B cell (primary cell): ENCODE measurements around the gene GNB1. TPM values are rescaled to one million over a fixed set of nuclear protein-coding genes. Genes with fewer than 3 reads are reported as not detected.

Experiments used
- ATAC-seq: fragments of 200-7000 bp; cut with Tn5 transposase; one replicate; pipeline ENCODE4 v1.10.0; 2021; ENCODE audit warnings: low read depth, mild to moderate bottlenecking, moderate number of reproducible peaks, moderate library complexity
- CTCF ChIA-PET: fragments of 350-600 bp; sonication (Branson Sonifier 250); formaldehyde crosslinking; loops from one replicate; lab custom pipeline; 2021; ENCODE audit warnings: antibody characterized with exemption, inconsistent platforms; lab: Charles Lee
- POLR2A ChIA-PET: fragments of 350-600 bp; sonication (Branson Sonifier 250); formaldehyde crosslinking; loops from one replicate; lab custom pipeline; 2021; ENCODE audit warnings: antibody characterized with exemption; lab: Charles Lee
- DNase-seq: peaks from one replicate; pipeline ENCODE4 v3.0.0; 2013
- H2AFZ ChIP-seq: 2 replicates; pipeline ENCODE4 v1.6.1; 2012; ENCODE audit warnings: mild to moderate bottlenecking, low read depth, low read length; ENCODE audit not compliant: insufficient read depth, poor library complexity, severe bottlenecking
- H3K27ac ChIP-seq, 2 donors: 1 replicate in 1 of 2; 2 replicates in 1 of 2; pipeline ENCODE4 v1.5.1; 2012 to 2013; ENCODE audit warnings: low read length in 2 of 2, mild to moderate bottlenecking in 2 of 2, moderate library complexity in 1 of 2
- H3K27me3 ChIP-seq, 4 experiments: fragments of 200-600 bp in 1 of 4; sonication (generic) in 1 of 4; replicated peaks in 1 of 4; 1 replicate in 2 of 4; 2 replicates in 2 of 4; pipeline versions ENCODE4 v1.6.1 to v1.7.0; 2013 to 2016; ENCODE audit warnings: low read length in 3 of 4, mild to moderate bottlenecking in 2 of 4, mixed read lengths in 1 of 4, moderate library complexity in 1 of 4; ENCODE audit not compliant: insufficient read depth in 4 of 4, control insufficient read depth in 3 of 4; ENCODE audit errors: control extremely low read depth in 1 of 4
- H3K36me3 ChIP-seq, 2 experiments: replicated peaks in 1 of 2; 1 replicate in 1 of 2; 2 replicates in 1 of 2; pipeline versions ENCODE4 v1.6.1 to v1.7.1; 2013; ENCODE audit warnings: low read length in 1 of 2; ENCODE audit not compliant: insufficient read depth in 2 of 2, control insufficient read depth in 1 of 2; ENCODE audit errors: control extremely low read depth in 1 of 2, extremely low read depth in 1 of 2
- H3K4me1 ChIP-seq, 2 donors: fragments of 200-600 bp in 1 of 2; sonication (generic) in 1 of 2; 1 replicate in 1 of 2; 2 replicates in 1 of 2; pipeline versions ENCODE4 v1.5.1 to v1.6.1; 2013 to 2017; ENCODE audit warnings: low read length in 2 of 2; ENCODE audit not compliant: control insufficient read depth in 2 of 2, insufficient read depth in 2 of 2
- H3K4me2 ChIP-seq: replicated peaks from 2 replicates; pipeline ENCODE3; 2012; ENCODE audit warnings: mild to moderate bottlenecking, low read depth, low read length; ENCODE audit not compliant: poor library complexity, severe bottlenecking
- H3K4me3 ChIP-seq, 5 experiments: fragments of 200-600 bp in 1 of 5; sonication (generic) in 1 of 5; 1 replicate in 3 of 5; 2 replicates in 2 of 5; pipeline versions ENCODE4 v1.5.1 to v1.7.0; 2011 to 2016; ENCODE audit warnings: low read length in 4 of 5, mild to moderate bottlenecking in 4 of 5, low read depth in 2 of 5, control low read depth in 1 of 5, moderate library complexity in 1 of 5; ENCODE audit not compliant: insufficient read depth in 1 of 5; ENCODE audit errors: control extremely low read depth in 1 of 5, extremely low read depth in 1 of 5
- H3K79me2 ChIP-seq: fragments of 200-600 bp; sonication (generic); one replicate; pipeline ENCODE4 v1.6.0; 2016; ENCODE audit warnings: low read length; ENCODE audit not compliant: control insufficient read depth, insufficient read depth
- H3K9ac ChIP-seq: fragments of 200-600 bp; sonication (generic); 2 replicates; pipeline ENCODE4 v1.6.1; 2017; ENCODE audit warnings: mild to moderate bottlenecking, low read length, moderate library complexity
- H3K9me3 ChIP-seq, 3 donors: one replicate each; pipeline versions ENCODE4 v1.6.1 to v1.7.1; 2013; ENCODE audit warnings: low read length in 2 of 3; ENCODE audit not compliant: control insufficient read depth in 2 of 3, insufficient read depth in 1 of 3; ENCODE audit errors: control extremely low read depth in 1 of 3
- H4K20me1 ChIP-seq: 2 replicates; pipeline ENCODE4 v1.6.0; 2012; ENCODE audit warnings: mild to moderate bottlenecking, low read length; ENCODE audit not compliant: insufficient read depth, control insufficient read depth, poor library complexity, severe bottlenecking
- H3K27ac Mint-ChIP-seq: one replicate; pipeline ENCODE4 v1.8.0; 2021; ENCODE audit warnings: mixed read lengths
- H3K27me3 Mint-ChIP-seq: one replicate; pipeline ENCODE4 v1.8.0; 2021; ENCODE audit warnings: mixed read lengths
- H3K4me1 Mint-ChIP-seq: one replicate; pipeline ENCODE4 v1.8.0; 2021; ENCODE audit warnings: mixed read lengths
- H3K4me3 Mint-ChIP-seq: one replicate; pipeline ENCODE4 v1.8.0; 2021; ENCODE audit warnings: mixed read lengths
- H3K9me3 Mint-ChIP-seq: one replicate; pipeline ENCODE4 v1.8.0; 2022; ENCODE audit warnings: mixed read lengths; ENCODE audit not compliant: insufficient read depth
- CTCF ChIP-seq: fragments of 200-600 bp; IDR thresholded peaks from one replicate; pipeline ENCODE4 v1.8.0; 2022; ENCODE audit warnings: antibody characterized with exemption, mild to moderate bottlenecking
- EZH2 ChIP-seq: IDR thresholded peaks from 2 replicates; pipeline ENCODE4 v1.6.1; 2012; ENCODE audit warnings: borderline replicate concordance, low read depth, mild to moderate bottlenecking, moderate library complexity, low read length; ENCODE audit not compliant: insufficient read depth, poor library complexity, severe bottlenecking
- WGBS: methylation state at CpG from one replicate; pipeline ENCODE4 v1.1.5; 2013; ENCODE audit warnings: missing lambda C conversion rate; ENCODE audit not compliant: insufficient coverage; 5-methylcytosine and 5-hydroxymethylcytosine counted together
- intact Hi-C: fragments of 100-400 bp; cut with micrococcal nuclease; formaldehyde crosslinking; loops from one replicate; pipeline ENCODE4 v1.10.0; 2022
- polyA plus RNA-seq: library from polyadenylated mRNA; depleted of rRNA; stranded (reverse); fragments of >200 nt; gene quantifications from 2 replicates; pipeline ENCODE4 v1.2.3, GENCODE V29; 2012
- total RNA-seq, 2 donors: library from RNA; stranded (reverse); fragments of 120-200 nt in 1 of 2; gene quantifications; 1 replicate in 1 of 2; 2 replicates in 1 of 2; pipeline versions ENCODE4 v1.2.3 to v1.2.4, GENCODE V29; 2013 to 2022

Gene GNB1
- total and polyA plus RNA-seq, 2 donors (not counting 1 experiment from before 2014, with no cell fraction given): 249 to 269 TPM

GRCh38 chr1:1914971-1915692, 24.2 kb upstream of the GNB1 start, which contains the start of gene CALML6:
CALML6 (plus strand) TSS chr1:1915260; CDS start chr1:1915281, 21 bp downstream.
- TF ChIP-seq EZH2 (no peak), CTCF (no peak)
- DNase-seq (no peak), ATAC-seq (no peak)
- Histone ChIP-seq H3K4me1 (peaks cover 12 to 22% of the 10 kb centered on the region in 2 donors), H3K36me3 (no peaks in the 10 kb centered on the region), H3K4me3 (no peak within 1 kb of the TSS), H4K20me1 (no peaks in the 10 kb centered on the region), H3K9me3 (peaks cover 0 to 16% (median 0%) of the 10 kb centered on the region in 3 donors), H3K9ac (no peak within 1 kb of the TSS), H3K27me3 (peaks cover 0 to 5% (median 0%) of the 10 kb centered on the region in 4 experiments), H3K79me2 (peaks cover under 1% of the 10 kb centered on the region), H2AFZ (no peak within 1 kb of the TSS), H3K4me2 (no peak within 1 kb of the TSS), H3K27ac (no peak within 1 kb of the TSS)
- Mint-ChIP-seq H3K27me3 (peaks cover 4% of the 10 kb centered on the region), H3K9me3 (no peaks in the 10 kb centered on the region), H3K4me1 (peaks cover 6% of the 10 kb centered on the region), H3K27ac (no peak within 1 kb of the TSS), H3K4me3 (no peak within 1 kb of the TSS)
- POLR2A ChIA-PET: no interaction called here
- CTCF ChIA-PET: no interaction called here
- WGBS: 97% methylated on average over 15 of the region's 15 CpGs
- intact Hi-C loops: loop anchor here (5.0 kb wide), 2 partner anchors 217 to 612 kb away; partner anchors contain the start of gene PANK4
